H9 (cell line): Measurements from ENCODE around the gene SLC25A29. TPM values are rescaled to one million over a fixed set of nuclear protein-coding genes. Genes with fewer than 3 reads are reported as not detected.

Source experiments
- DNase-seq: peaks from one replicate; pipeline ENCODE4 v3.0.0-alpha.2; 2017
- H2AFZ ChIP-seq: one replicate; pipeline ENCODE4 v1.6.1; 2013; ENCODE audit warnings: mild to moderate bottlenecking, low read length, control low read depth, moderate library complexity
- H2AK5ac ChIP-seq: 2 replicates; pipeline ENCODE4 v1.6.1; 2013; ENCODE audit warnings: low read length, control low read depth, mixed read lengths; ENCODE audit not compliant: insufficient read length
- H2BK120ac ChIP-seq: one replicate; pipeline ENCODE4 v1.6.1; 2013; ENCODE audit warnings: low read depth, mild to moderate bottlenecking, low read length, control low read depth, inconsistent platforms; ENCODE audit not compliant: poor library complexity, severe bottlenecking
- H2BK12ac ChIP-seq: 2 replicates; pipeline ENCODE4 v1.6.1; 2013; ENCODE audit warnings: low read length, control low read depth, mixed read lengths, low read depth; ENCODE audit not compliant: insufficient read length
- H2BK15ac ChIP-seq: 2 replicates; pipeline ENCODE4 v1.6.1; 2013; ENCODE audit warnings: low read depth, low read length, control low read depth
- H2BK20ac ChIP-seq: one replicate; pipeline ENCODE4 v1.6.1; 2013; ENCODE audit warnings: low read depth, mild to moderate bottlenecking, low read length, control low read depth, inconsistent platforms; ENCODE audit not compliant: poor library complexity, severe bottlenecking
- H2BK5ac ChIP-seq: 2 replicates; pipeline ENCODE4 v1.6.1; 2013; ENCODE audit warnings: low read length, control low read depth, mixed read lengths; ENCODE audit not compliant: insufficient read length
- H3K14ac ChIP-seq: 2 replicates; pipeline ENCODE4 v1.6.1; 2013; ENCODE audit warnings: low read length, control low read depth; ENCODE audit not compliant: insufficient read depth
- H3K18ac ChIP-seq: 2 replicates; pipeline ENCODE4 v1.6.1; 2013; ENCODE audit warnings: low read depth, mild to moderate bottlenecking, mixed read lengths, low read length, control low read depth; ENCODE audit not compliant: insufficient read length
- H3K23ac ChIP-seq: 2 replicates; pipeline ENCODE4 v1.6.1; 2013; ENCODE audit warnings: low read length, control low read depth, mixed read lengths, low read depth; ENCODE audit not compliant: insufficient read length
- H3K23me2 ChIP-seq: 2 replicates; pipeline ENCODE4 v1.6.1; 2013; ENCODE audit warnings: low read depth, mild to moderate bottlenecking, mixed read lengths, low read length, control low read depth; ENCODE audit not compliant: insufficient read length, poor library complexity, severe bottlenecking
- H3K27ac ChIP-seq: 2 replicates; pipeline ENCODE4 v1.5.1; 2013; ENCODE audit warnings: low read length, control low read depth, mixed read lengths, low read depth; ENCODE audit not compliant: insufficient read length
- H3K27me3 ChIP-seq: 2 replicates; pipeline ENCODE4 v1.6.1; 2013; ENCODE audit warnings: low read length, control low read depth, inconsistent platforms; ENCODE audit not compliant: insufficient read depth
- H3K4ac ChIP-seq: 2 replicates; pipeline ENCODE4 v1.6.1; 2013; ENCODE audit warnings: low read depth, mild to moderate bottlenecking, control low read depth, inconsistent platforms, low read length, moderate library complexity
- H3K4me1 ChIP-seq: 2 replicates; pipeline ENCODE4 v1.6.1; 2013; ENCODE audit warnings: low read length, control low read depth, inconsistent platforms; ENCODE audit not compliant: insufficient read depth
- H3K4me2 ChIP-seq: 2 replicates; pipeline ENCODE4 v1.6.1; 2013; ENCODE audit warnings: low read length, control low read depth, mixed read lengths; ENCODE audit not compliant: insufficient read length, insufficient read depth
- H3K56ac ChIP-seq: 2 replicates; pipeline ENCODE4 v1.6.1; 2013; ENCODE audit warnings: low read depth, mild to moderate bottlenecking, mixed read lengths, low read length, control low read depth; ENCODE audit not compliant: insufficient read length
- H3K79me1 ChIP-seq: 2 replicates; pipeline ENCODE4 v1.6.1; 2013; ENCODE audit warnings: low read depth, mild to moderate bottlenecking, moderate library complexity, low read length, control low read depth, inconsistent platforms; ENCODE audit not compliant: insufficient read depth, poor library complexity, severe bottlenecking
- H3K79me2 ChIP-seq: 2 replicates; pipeline ENCODE4 v1.6.1; 2013; ENCODE audit warnings: low read length, control low read depth, inconsistent platforms; ENCODE audit not compliant: insufficient read depth
- H3K9ac ChIP-seq: 2 replicates; pipeline ENCODE4 v1.6.1; 2013; ENCODE audit warnings: low read length, control low read depth, mixed read lengths; ENCODE audit not compliant: insufficient read length; ENCODE audit errors: extremely low read depth
- H3K9me3 ChIP-seq: one replicate; pipeline ENCODE4 v1.6.1; 2013; ENCODE audit warnings: low read depth, low read length, inconsistent platforms; ENCODE audit not compliant: control insufficient read depth
- H3T11ph ChIP-seq: one replicate; pipeline ENCODE4 v1.6.1; 2013; ENCODE audit warnings: mild to moderate bottlenecking, low read length, control low read depth, inconsistent platforms
- H4K20me1 ChIP-seq: one replicate; pipeline ENCODE4 v1.6.1; 2013; ENCODE audit not compliant: control insufficient read depth, insufficient read length, insufficient read depth
- H4K5ac ChIP-seq: 2 replicates; pipeline ENCODE4 v1.6.1; 2013; ENCODE audit warnings: low read depth, mild to moderate bottlenecking, mixed read lengths, low read length, control low read depth; ENCODE audit not compliant: insufficient read length
- H4K8ac ChIP-seq: replicated peaks from 2 replicates; pipeline ENCODE4 v1.6.1; 2013; ENCODE audit warnings: low read length, control low read depth, mixed read lengths, low read depth; ENCODE audit not compliant: insufficient read length
- H4K91ac ChIP-seq: 2 replicates; pipeline ENCODE4 v1.6.1; 2013; ENCODE audit warnings: low read depth, mild to moderate bottlenecking, moderate library complexity, mixed read lengths, low read length, control low read depth; ENCODE audit not compliant: insufficient read length
- H3K27ac Mint-ChIP-seq, 3 experiments: 2 replicates in 2 of 3; 3 replicates in 1 of 3; pipeline ENCODE4 v1.8.0; 2020 to 2021; ENCODE audit warnings: mixed read lengths in 3 of 3, mild to moderate bottlenecking in 1 of 3, moderate library complexity in 1 of 3
- H3K27me3 Mint-ChIP-seq: 2 replicates; pipeline ENCODE4 v1.8.0; 2021; ENCODE audit warnings: low read depth, mild to moderate bottlenecking, moderate library complexity, mixed read lengths
- H3K36me3 Mint-ChIP-seq, 3 experiments: 2 replicates in 2 of 3; 3 replicates in 1 of 3; pipeline ENCODE4 v1.8.0; 2020 to 2021; ENCODE audit warnings: low read depth in 3 of 3, mixed read lengths in 3 of 3; ENCODE audit not compliant: insufficient read depth in 1 of 3
- H3K4me1 Mint-ChIP-seq, 2 experiments: 2 replicates each; pipeline ENCODE4 v1.8.0; 2020; ENCODE audit warnings: mixed read lengths in 2 of 2
- H3K4me3 Mint-ChIP-seq, 2 experiments: 2 replicates in 1 of 2; 3 replicates in 1 of 2; pipeline ENCODE4 v1.8.0; 2020 to 2021; ENCODE audit warnings: mild to moderate bottlenecking in 2 of 2, mixed read lengths in 2 of 2, moderate library complexity in 1 of 2
- H3K9me3 Mint-ChIP-seq, 2 experiments: 2 replicates in 1 of 2; 3 replicates in 1 of 2; pipeline ENCODE4 v1.8.0; 2020; ENCODE audit warnings: mild to moderate bottlenecking in 2 of 2, mixed read lengths in 2 of 2, moderate library complexity in 1 of 2
- CTCF ChIP-seq: fragments of 200-600 bp; sonication (generic); conservative IDR thresholded peaks from 3 replicates; pipeline ENCODE4 v1.8.0; 2021; ENCODE audit warnings: antibody characterized with exemption, mild to moderate bottlenecking
- WGBS: extraction: QIAGEN DNeasy Blood & Tissue Kit; methylation state at CpG from one replicate; pipeline ENCODE4 v1.1.7; 2013; ENCODE audit warnings: missing lambda C conversion rate, low lambda C conversion rate, mixed read lengths; ENCODE audit not compliant: insufficient read length; ENCODE audit errors: extremely low coverage; 5-methylcytosine and 5-hydroxymethylcytosine counted together
- total RNA-seq: library from RNA; stranded (reverse); gene quantifications from 2 replicates; pipeline ENCODE4 v1.2.1, GENCODE V29; 2021

Gene SLC25A29
- total RNA-seq, 1 experiment from 2014 or later, result 175 TPM

DNA sequence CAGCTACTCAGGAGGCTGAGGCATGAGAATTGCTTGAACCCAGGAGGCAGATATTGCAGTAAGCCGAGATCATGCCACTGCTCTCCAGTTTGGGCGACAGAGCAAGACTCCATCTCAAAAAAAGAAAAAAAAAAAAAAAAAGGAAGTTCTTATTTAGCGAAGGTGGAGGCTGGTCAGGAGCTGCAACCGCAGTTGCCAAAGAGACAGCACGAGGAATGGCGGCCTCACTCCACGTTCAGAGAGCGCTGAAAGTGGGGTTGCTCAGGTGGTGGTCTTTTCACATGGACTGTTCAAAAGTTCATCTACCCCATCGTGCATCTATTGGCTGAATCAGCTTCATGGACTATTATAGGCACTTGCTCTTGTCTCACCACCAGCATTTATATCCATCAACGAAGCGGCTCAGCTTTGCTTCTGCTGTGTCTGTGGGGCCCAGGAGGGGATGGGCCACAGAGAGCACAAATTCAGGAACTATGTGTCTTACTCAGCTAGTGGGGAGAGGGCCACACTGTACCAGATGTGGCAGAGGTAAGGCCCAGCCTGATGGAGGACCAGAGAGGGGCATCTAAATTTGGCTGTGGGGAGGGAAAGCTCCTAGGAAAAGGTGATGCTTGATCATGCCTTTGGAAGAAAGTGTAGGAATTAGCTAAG is 44.2 kb upstream of the SLC25A29 start:
- no CpG with 5 or more reads among the region's 11 CpGs for WGBS
- no peak overlapping the region for H3K4ac ChIP-seq
- Mint-ChIP-seq H3K36me3 (peaks cover 54 to 80% (median 67%) of the 10 kb centered on the region in 3 experiments), H3K9me3 (no peaks in the 10 kb centered on the region; a peak in 1 of 5 replicates), H3K27ac (no peak overlapping the region; a peak in 1 of 7 replicates), H3K4me3 (no peak overlapping the region), H3K4me1 (no peaks in the 10 kb centered on the region), H3K27me3 (no peaks in the 10 kb centered on the region)
- H3K23me2 ChIP-seq, result no peaks in the 10 kb centered on the region
- H3K9ac ChIP-seq, result no peak overlapping the region
- no peak for TF ChIP-seq CTCF
- no peaks in the 10 kb centered on the region for H3K79me2 ChIP-seq
- H3K4me2 ChIP-seq, result no peak overlapping the region
- no peak overlapping the region for H2BK15ac ChIP-seq
- H4K8ac ChIP-seq, result no peak overlapping the region
- H2AFZ ChIP-seq, result no peak overlapping the region
- H3K23ac ChIP-seq, result no peak overlapping the region
- no peak overlapping the region for H2BK120ac ChIP-seq
- H3K9me3 ChIP-seq, result no peaks in the 10 kb centered on the region
- no peak overlapping the region for H2BK20ac ChIP-seq
- no peak overlapping the region for H3K27ac ChIP-seq
- no peaks in the 10 kb centered on the region for H3K79me1 ChIP-seq
- no peak overlapping the region for H3T11ph ChIP-seq
- no peaks in the 10 kb centered on the region for H3K4me1 ChIP-seq
- H2AK5ac ChIP-seq, result no peak overlapping the region
- no peaks in the 10 kb centered on the region for H3K27me3 ChIP-seq
- H4K5ac ChIP-seq, result no peak overlapping the region
- no peak overlapping the region for H4K91ac ChIP-seq
- H3K56ac ChIP-seq, result no peak overlapping the region
- H3K14ac ChIP-seq, result no peak overlapping the region
- H3K18ac ChIP-seq, result no peak overlapping the region
- H4K20me1 ChIP-seq, result no peaks in the 10 kb centered on the region
- no peak overlapping the region for H2BK5ac ChIP-seq
- no peak overlapping the region for H2BK12ac ChIP-seq
- DNase-seq, result no peak
